Gastrocnemius medialis (tissue), 4 donors: ENCODE data around the gene PHKB.

Source experiments
- CTCF ChIP-seq, 5 experiments: fragments of 450-650 bp in 3 of 5; fragments of 200-600 bp in 2 of 5; sonication (generic) in 2 of 5; IDR thresholded peaks in 4 of 5; conservative IDR thresholded peaks in 1 of 5; 1 replicate in 4 of 5; 2 replicates in 1 of 5; pipeline ENCODE4 v1.5.1; 2016 to 2019; ENCODE audit warnings: antibody characterized with exemption in 5 of 5, mild to moderate bottlenecking in 3 of 5, moderate library complexity in 3 of 5
- POLR2A ChIP-seq, 2 donors: fragments of 450-650 bp; IDR thresholded peaks; one replicate each; pipeline ENCODE4 v1.6.1; 2017; ENCODE audit warnings: antibody characterized with exemption in 2 of 2, mild to moderate bottlenecking in 2 of 2, moderate library complexity in 2 of 2

DNA sequence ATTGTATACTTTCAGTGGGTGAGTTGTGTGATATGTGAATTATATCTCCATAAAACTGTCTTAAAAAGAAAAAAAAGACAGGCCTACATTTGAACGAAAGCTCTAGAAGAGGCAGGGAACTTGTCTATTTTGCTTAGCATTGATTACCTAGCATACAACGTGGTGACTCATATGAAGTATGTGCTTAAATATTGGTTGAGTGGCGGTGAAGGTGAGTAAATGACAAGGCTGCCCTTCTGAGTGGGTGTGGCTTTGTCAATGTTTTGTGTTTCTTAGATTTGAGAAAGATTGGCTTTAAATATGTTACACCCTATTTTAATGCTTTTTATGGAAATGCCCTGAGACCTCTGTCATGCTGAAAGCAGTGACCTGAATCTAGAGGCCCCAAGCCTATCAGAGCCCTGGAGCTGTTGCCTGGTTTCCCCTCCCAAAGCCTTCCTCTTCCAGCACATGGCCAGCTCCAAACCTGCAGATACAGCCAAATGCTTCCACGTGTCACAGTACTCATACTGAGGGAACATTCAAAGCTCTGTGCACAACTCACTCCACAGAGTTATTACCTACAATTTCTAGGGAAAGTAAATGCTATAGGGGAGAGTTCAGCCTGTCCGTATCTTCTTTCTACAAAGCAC is 260.0 kb downstream of the PHKB start:
- TF ChIP-seq CTCF (IDR thresholded peaks at IDR 0.05 in 4 of 5, conservative IDR thresholded peaks at IDR 0.05 in 1 of 5): no peak
- TF ChIP-seq POLR2A (IDR thresholded peaks at IDR 0.05): no peak
